Activated naive CD4-positive, alpha-beta T cell treated with anti-CD3 and anti-CD28 coated beads, Interleukin-2, amount 50 U/mL, for 72 hours (primary cell): ENCODE results near the gene LGALS3BP. TPM values are rescaled to one million over a fixed set of nuclear protein-coding genes. Genes with fewer than 3 reads are reported as not detected.
A peak's percentile ranks its signal among the peaks of the same experiment; 100 is the strongest.

ENCODE experiments used
- ATAC-seq, 2 donors: fragments of 150-1000 bp; cut with Tn5 transposase; 2 replicates each; pipeline ENCODE4 v1.10.0; 2021; ENCODE audit warnings: mild to moderate bottlenecking in 2 of 2, moderate library complexity in 2 of 2
- DNase-seq, 2 donors: peaks; one replicate each; pipeline ENCODE4 v3.0.0; 2021 to 2022; ENCODE audit warnings: low spot score in 2 of 2
- H3K27ac Mint-ChIP-seq, 2 donors: one replicate each; pipeline ENCODE4 v1.8.0; 2022; ENCODE audit warnings: mild to moderate bottlenecking in 2 of 2, mixed read lengths in 2 of 2
- H3K36me3 Mint-ChIP-seq, 2 donors: one replicate each; pipeline ENCODE4 v1.8.0; 2022; ENCODE audit warnings: mixed read lengths in 2 of 2
- H3K9me3 Mint-ChIP-seq, 2 donors: one replicate each; pipeline ENCODE4 v1.8.0; 2022; ENCODE audit warnings: mixed read lengths in 2 of 2
- total RNA-seq, 2 donors: library from RNA; stranded (reverse); gene quantifications; one replicate each; pipeline ENCODE4 v1.2.3, GENCODE V29; 2022

LGALS3BP gene
- total RNA-seq, 2 donors from 2014 or later, result 71.3 to 95.6 TPM

DNA sequence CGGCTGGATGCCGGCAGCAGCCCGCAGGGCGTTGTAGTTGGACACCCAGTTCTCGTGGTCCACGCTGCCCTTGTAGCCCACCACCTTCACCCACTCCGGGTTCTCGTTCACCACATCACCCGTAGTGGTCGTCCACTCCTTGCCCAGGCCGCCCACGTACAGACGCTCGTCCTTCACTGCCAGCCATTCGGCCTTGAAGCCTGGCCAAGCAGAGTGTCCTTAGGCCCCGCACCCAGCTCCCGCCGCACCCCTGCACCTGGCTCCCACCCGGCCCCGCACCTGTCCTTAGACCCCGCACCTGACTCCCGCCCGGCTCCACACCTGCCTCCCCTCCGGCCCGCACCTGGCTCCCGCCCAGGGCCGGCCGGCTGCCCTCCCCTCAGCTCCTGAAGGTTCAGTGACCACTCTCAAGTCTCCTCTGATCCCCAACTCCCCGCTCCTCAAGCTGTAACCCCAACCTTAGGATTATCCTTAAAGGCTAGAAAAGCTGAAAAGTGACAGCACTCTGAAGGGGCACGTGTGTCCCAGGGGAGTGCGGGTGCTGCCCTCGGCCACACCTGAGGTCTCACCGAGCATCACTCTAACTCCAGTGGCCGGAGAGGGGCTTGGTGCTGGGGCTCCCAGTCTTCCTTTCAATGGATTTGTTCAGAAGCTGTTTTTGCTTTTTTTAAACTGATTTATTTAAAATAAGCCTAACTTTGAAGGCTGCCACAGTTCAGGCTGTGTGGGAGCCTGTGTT, 15.5 kb upstream of the LGALS3BP start:
- DNase-seq (peak in 1 of 2 donors; percentile 51), ATAC-seq (no peak)
- peak overlapping the region; percentile 51 to 82 for H3K27ac Mint-ChIP-seq
- H3K36me3 Mint-ChIP-seq, result peaks cover 10 to 19% of the 10 kb centered on the region in 2 donors
- no peaks in the 10 kb centered on the region for H3K9me3 Mint-ChIP-seq

DNA sequence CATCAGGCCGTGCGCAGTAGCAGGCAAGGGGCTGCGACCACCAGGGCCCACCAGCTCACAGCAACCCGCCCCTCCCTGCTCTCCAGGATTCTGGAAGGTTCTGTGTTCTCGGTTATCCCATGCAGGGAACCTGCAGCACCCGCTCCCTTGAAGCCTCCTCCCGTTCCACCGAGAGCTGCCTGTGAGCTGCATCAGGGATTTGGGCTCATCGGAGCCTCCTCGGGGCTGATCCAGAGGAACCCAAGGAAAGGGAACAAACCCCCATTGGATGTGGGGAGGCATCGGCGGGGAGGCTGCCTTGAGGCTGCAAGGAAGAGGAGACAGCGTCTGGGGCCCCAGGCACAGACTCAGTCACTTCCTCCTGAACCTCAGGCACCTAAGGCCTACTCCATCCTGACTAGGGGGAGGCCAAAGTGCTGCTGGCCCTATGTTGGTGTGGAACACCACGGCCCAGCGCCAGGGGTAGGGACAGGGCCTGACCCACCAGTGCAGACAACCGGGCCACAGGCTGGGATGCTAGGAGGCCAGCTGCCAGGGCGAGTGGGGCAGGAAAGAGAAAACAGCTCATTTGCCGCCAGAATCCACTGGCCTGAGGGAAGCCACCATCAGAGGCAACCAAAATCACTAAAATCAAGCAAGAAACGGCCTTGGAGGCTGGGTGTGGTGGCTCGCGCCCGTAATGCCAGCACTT, 14.4 kb upstream of the LGALS3BP start:
- Mint-ChIP-seq H3K36me3 (peaks cover 10 to 19% of the 10 kb centered on the region in 2 donors), H3K27ac (peak overlapping the region in 1 of 2 donors; percentile 36), H3K9me3 (no peaks in the 10 kb centered on the region)
- ATAC-seq (no peak), DNase-seq (peak in 1 of 2 donors; percentile 54)

DNA sequence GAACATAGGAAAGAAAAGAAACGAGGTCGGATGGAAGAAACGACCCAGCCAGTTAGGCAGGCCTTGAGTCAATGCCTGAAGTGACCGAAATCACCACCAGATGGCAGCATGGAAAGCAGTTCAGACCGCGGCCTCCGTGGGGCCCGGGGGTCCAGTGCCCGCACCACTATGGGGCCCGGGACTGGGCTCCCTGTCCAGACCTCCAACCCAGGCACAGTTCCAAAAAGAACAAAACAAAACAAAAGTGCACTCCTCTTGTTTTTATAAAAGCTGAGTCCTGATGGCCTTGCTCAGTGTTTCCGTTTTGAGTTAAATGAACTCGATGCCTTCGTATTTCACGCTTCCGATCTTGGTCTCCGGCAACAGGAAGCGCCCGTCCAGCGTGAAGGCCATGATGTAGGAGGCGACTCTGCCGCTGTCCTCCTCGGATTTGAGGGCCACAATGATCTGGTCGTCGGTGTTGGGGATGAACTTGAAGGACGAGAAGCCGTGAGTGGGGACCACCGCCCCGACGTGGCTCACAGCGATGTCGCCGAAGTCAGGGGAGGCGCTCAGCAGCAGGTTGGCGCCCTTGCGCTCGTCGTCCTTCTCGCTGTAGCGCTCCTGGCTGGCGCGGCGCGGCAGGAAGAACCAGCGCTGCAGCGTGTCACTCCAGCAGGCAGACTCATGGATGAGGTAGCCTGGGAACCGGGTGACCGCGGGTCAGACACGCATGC, 13.7 kb upstream of the LGALS3BP start:
- Mint-ChIP-seq H3K36me3 (peaks cover 10 to 19% of the 10 kb centered on the region in 2 donors), H3K27ac (peak overlapping the region; percentile 36 to 76), H3K9me3 (no peaks in the 10 kb centered on the region)
- DNase-seq, result peak; percentile 49 to 68
- peak; percentile 59 to 61 for ATAC-seq

DNA sequence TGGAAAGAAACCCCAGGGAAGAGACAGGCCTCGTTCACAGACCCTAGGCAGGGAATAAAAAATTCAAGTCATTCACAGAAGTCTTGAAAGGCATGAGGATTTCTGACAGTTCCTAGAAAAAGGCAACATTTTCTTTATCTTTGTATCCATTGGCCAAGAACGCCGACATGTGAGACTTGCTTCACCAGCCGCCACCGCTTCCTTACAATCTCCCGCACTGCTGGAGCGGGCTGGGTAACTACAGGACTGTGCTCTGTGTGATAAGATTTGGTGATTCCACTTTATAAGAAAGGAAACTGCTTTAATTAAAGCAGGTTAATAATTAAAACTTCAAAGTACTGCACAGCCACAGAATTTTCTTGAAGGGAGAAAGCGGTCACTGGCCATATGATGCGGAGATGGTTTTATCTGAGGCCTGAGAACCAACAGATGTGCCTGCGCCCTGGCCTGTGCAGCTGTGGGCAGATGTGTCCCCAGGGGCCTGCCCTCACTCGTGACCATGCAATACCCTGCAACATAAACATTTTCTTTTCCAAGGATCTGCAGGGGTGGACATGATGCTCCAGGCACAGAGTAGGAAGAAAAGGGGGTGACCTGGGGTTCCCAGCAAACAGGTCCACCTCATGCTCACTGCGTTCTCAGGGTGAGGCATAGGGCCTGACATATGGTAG, 13.0 kb upstream of the LGALS3BP start:
- peak overlapping the region in 1 of 2 donors; percentile 76 for H3K27ac Mint-ChIP-seq
- peak in 1 of 2 donors; percentile 39 for DNase-seq

DNA sequence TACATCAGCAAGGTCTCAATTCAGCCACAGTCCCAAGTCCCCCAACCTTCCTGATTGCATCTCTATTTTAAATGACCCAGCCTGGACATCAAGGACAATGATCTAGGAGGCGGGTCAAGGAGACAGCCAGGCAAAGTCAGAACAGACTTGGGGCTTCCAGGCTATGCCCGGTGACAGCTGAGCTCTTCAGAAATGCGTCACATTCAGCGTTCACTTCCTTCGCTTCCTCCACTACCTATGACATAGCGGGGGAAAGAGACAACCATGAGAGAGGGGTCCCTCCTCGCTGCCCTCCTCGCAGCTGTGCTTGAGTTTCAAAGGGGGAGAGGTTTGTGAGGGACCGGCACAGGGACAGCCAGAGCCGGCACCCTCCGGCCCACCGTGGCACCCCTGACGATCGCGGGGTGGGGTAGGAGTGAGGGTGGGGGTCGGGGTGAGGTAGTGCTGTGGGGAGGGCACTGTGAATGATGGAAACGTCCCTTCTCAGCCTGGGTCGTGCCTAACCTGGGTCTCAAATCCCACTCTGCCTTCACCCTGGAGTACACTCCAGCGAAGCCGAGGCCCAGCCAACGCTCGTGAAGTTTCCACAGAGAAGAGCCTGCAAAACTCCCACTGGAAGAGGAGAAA, 12.3 kb upstream of the LGALS3BP start:
- peaks cover 10 to 19% of the 10 kb centered on the region in 2 donors for H3K36me3 Mint-ChIP-seq
- H3K27ac Mint-ChIP-seq, result peak overlapping the region in 1 of 2 donors; percentile 77
- DNase-seq, result no peak
- no peaks in the 10 kb centered on the region for H3K9me3 Mint-ChIP-seq
- ATAC-seq, result no peak

More for the DNA sequence above, 13.0 kb upstream of the LGALS3BP start:
- Mint-ChIP-seq H3K36me3 (peaks cover 10 to 19% of the 10 kb centered on the region in 2 donors), H3K9me3 (no peaks in the 10 kb centered on the region)
- ATAC-seq, result peak in 1 of 2 donors; percentile 7

DNA sequence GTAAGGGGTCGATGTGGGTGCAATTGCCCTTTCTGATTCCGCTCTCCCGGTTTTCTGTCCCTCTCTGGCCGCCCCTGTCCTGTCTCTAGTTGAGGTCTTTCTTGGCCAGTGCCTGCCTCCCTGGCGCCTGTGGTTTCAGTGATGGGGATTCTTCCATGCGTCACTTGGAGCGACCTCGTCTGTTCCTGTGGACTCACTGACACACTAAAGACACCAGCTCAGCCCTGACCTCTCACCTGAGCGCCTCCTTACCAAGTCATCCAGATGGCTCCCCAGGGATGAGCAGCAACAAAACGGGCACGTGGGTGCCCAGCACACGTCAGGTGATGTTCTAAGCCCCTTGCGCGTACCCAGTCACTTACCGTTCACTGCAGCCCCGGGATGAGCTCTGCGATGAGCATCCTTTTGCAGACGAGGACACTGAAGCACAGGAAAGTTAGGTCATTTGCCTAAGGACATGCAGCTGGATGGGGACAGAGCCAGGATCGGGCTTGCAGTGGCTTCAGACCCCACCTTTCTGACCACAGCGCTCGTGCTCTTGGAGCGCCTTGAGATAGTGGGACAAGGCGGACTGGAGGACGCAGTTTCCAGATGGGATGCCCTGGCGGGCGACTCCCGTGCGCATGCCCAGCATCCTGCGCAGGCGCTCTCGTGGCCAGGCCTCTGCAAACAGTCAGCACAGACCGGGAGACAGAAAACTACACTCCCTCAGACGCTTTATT, 11.5 kb upstream of the LGALS3BP start:
- Mint-ChIP-seq H3K27ac (no peak overlapping the region), H3K36me3 (peaks cover 10 to 19% of the 10 kb centered on the region in 2 donors), H3K9me3 (no peaks in the 10 kb centered on the region)
- ATAC-seq, result no peak
- DNase-seq, result no peak

DNA sequence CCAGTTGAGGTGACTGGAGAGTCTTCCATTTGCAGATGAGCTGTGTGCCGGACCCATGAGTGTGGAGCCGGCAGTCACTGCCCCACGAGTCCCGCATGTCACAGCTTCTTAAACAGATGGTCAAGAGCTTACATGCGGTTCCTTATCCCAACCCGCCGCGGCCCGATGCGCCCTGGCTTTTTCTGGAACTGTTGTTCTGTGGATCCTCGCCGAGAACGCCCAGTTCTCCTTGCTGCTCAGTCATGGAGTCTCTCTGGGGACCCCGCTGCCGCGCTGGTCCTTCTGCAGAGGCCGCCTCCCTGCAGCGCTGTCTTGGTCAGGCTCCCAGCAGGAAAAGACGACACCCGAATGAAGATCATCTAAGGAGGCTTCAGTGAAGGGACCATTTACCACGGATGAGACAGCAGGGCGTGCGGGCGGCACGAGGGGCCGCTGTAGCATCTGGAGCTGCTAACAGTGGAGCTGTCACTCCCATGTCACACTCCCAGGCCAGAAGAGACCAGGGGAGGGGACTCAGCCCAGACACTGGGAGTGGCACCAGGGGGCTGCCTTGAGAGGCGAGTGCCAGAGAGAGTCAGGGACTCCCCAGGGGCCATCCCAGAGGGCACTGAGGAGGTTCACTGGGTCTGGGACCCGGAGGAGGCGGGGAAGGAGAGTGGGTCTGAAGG, 10.8 kb upstream of the LGALS3BP start:
- peaks cover 5 to 14% of the 10 kb centered on the region in 2 donors for H3K36me3 Mint-ChIP-seq
- H3K27ac Mint-ChIP-seq, result no peak overlapping the region
- ATAC-seq, result no peak
- DNase-seq, result no peak
- H3K9me3 Mint-ChIP-seq, result no peaks in the 10 kb centered on the region

DNA sequence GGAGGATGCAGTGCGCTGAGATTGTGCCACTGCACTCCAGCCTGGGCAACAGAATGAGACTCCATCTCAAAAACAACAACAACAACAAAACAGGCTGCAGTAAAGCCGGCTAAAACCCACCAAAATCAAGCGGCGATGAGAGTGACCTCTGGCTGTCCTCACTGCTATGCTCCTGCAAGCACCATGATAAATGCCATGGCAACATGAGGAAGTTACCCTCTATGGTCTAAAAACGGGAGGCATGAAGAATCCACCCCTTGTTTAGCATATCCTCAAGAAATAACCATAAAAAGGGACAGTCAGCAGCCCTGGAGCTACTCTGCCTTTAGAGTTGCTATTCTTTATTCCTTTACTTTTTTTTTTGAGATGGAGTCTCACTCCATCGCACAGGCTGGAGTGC, 8.4 kb upstream of the LGALS3BP start:
- DNase-seq (no peak), ATAC-seq (no peak)
- Mint-ChIP-seq H3K9me3 (no peaks in the 10 kb centered on the region), H3K27ac (no peak overlapping the region), H3K36me3 (peaks cover 4 to 9% of the 10 kb centered on the region in 2 donors)

DNA sequence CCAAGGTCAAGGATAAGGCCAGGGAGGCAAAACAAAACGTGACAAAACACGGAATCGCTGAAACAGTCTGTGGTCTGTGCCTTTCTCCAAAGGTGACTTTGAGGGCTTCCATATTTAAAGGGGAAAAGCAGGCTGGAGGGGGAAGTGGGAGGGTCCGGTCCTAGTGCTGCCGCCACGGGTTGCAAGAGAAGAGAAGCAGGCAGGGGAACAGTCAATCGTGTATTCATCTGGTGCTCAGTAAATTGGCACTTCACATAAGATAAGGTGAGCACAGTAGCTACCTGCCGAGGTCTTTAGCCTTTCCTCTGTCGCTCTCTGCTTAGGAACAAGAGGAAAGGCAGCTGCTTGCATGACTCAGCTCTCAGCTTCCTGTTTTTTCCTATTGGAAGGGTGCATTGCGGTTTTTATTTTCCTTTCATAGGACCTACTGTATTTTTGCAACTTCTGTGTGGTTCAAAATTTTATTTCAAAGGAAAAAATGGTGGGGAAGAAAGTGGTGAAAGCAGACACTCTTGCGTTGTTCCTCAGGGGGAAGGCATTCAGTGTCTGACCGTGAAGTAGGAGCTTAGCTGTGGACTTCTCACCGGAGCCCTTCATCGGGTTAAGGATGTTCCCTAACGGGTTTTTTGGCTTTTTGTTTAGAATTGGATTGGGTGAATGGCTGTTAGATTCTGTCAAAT, 7.1 kb upstream of the LGALS3BP start:
- ATAC-seq, result peak; percentile 39 to 54
- peak overlapping the region in 1 of 2 donors; percentile 27 for H3K27ac Mint-ChIP-seq
- DNase-seq, result no peak
- H3K9me3 Mint-ChIP-seq, result no peaks in the 10 kb centered on the region
- H3K36me3 Mint-ChIP-seq, result peaks cover 0 to 4% of the 10 kb centered on the region in 2 donors

DNA sequence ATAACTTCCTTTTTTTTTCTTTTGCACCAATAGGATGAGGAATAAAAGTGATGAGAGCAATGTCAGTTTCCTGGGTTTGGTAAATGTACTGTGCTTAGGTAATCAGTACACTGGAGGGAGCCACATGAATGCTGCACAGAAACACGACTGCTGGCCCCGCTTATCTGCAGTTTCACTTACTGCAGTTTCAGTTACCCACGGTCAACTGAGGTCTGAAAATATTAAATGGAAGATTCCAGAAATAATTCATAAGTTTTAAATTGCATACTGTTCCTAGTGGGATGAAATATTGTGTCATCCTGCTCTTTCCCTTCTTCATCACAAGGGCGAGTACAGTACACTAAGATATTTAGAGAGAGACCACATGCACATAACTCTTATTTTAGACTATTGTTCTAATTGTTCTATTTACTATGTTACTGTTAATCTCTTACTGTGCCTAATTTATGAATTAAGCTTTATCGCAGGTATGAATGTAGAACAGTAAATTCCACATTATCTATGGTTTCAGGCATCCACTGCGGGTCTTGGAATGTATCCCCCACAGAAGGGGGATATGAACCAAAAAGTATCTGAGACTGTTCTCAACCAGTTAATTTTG, 6.4 kb upstream of the LGALS3BP start:
- peak overlapping the region in 1 of 2 donors; percentile 27 for H3K27ac Mint-ChIP-seq
- no peaks in the 10 kb centered on the region for H3K9me3 Mint-ChIP-seq
- no peak for DNase-seq
- peak; percentile 58 to 67 for ATAC-seq
- no peaks in the 10 kb centered on the region for H3K36me3 Mint-ChIP-seq

DNA sequence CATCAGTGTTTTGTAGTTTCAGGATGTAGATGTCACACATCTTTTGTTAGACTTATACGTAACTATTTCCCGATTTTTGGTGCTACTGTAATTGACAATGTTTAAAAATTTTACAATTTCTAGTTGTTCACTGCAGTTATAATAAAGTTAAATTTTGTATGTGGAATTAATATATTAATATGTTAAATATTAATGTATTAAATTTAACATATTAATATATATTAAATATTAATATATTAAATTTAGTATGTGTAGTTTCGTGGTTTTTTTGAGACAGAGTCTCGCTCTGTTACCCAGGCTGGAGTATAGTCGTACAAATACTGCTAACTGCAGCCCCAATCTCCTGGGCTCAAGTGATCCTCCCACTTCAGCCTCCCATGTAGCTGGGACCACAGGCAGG, 5.7 kb upstream of the LGALS3BP start:
- no peaks in the 10 kb centered on the region for H3K9me3 Mint-ChIP-seq
- no peaks in the 10 kb centered on the region for H3K36me3 Mint-ChIP-seq
- no peak for ATAC-seq
- no peak overlapping the region for H3K27ac Mint-ChIP-seq
- no peak for DNase-seq

DNA sequence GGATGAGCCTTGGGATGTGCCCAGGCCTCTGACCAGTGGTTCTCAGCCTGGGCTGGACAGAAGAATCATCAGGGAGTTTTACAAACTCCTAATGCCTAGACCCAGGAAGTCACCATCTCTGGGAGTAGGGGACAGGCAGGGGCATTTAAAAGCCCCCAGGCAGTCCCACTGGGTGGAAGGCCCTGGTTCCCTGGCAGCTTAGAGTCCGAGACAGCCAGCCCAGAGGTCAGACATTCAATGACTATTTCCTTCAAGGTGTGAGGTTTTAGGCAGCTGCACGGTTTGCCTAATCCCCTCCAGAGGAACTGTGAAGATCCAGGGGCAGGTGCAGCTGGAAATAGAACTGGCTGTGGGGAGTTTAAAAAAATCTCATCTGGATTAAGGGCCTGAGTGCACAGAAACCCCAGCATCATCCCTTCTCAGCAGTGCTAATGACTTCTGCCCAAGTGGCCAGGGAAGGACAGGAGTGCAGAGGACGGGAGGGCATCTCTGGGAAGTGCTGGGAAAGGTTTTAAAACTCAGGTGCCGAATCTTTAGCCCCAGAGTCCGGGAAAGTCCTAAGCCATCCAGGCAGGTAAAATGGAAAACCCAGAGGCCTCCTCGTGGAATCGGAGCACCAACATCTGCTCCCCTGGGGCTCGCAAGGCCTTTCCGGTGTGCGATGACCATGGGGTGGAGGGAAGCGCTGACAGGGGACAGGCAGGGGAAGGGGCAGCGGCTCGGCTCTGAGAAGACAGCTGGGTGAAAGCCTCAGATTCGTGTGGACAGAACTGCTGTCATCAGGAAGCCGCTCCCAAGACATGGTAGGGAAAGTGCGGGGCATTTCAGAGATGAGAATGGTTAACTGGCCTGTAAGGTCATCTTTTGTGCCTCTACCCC, 1.5 kb upstream of the LGALS3BP start:
- ATAC-seq (no peak), DNase-seq (no peak)
- H3K9me3 Mint-ChIP-seq, result no peaks in the 10 kb centered on the region
- H3K36me3 Mint-ChIP-seq, result no peaks in the 10 kb centered on the region
- peak overlapping the region in 1 of 2 donors; percentile 96 for H3K27ac Mint-ChIP-seq

DNA sequence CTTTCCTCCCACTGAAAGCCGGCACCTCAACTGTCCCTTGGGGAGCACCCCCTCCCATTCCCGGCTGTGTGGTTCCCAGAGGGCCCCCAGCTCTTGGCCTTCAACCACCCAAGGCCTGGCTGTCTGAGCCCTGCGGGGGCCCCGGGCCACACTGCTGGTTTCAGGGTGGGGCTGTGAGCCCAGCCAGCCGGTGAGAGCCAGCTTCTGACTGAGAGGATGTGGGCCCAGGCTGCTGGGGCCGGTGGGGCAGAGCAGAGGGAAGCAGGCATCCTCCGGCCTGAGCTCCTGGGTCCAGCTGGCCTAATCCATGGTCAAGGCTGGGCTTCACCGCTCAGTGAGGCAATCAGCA, 875 bp upstream of the LGALS3BP start:
- no peak for ATAC-seq
- no peak for DNase-seq
- no peaks in the 10 kb centered on the region for H3K36me3 Mint-ChIP-seq
- H3K27ac Mint-ChIP-seq, result peak overlapping the region; percentile 55 to 96
- no peaks in the 10 kb centered on the region for H3K9me3 Mint-ChIP-seq
